ENCODE data around the gene IRF2BP2.

DNA sequence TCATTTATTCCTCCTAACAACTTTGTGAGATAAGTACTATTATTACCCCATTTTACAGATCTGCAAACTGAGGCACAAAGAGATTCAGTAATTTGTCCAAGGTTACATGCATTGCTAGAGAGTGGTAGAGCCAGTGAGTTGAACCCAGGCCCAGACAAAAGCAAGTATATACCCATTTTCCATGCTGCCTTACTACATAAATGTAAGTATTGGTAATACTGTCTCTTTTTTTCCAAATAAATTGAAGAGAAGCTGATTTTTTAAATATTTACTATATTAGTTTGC, 33.8 kb upstream of the IRF2BP2 start:
- no peak for TF ChIP-seq EZH2 (IDR thresholded peaks at IDR 0.05)
- no peak for TF ChIP-seq POLR2AphosphoS5 (IDR thresholded peaks at IDR 0.05; ENCODE audit: borderline replicate concordance, low read depth, low read length)

Data from SK-N-MC (cell line).